Measurements from ENCODE around the gene DIP2B.

DIP2B gene

DNA sequence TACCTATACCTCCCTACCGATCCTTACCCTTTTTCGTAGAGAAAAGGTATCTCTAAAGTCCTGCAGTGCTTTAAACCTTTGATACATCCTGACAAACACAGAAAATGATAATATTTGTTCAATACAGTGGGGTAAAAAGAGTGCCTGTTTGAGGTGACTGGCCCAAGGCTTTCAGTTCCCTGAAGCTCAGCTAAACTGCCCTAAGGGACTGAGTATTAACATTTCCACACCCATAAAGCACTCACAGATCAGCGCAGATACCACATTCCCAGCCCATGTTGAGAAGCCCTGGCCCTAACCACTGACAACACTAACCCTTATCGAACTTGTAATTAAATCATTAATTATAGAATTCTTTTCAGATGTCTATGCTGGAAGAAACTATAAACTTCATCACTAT, 108.7 kb downstream of the DIP2B start:
- no peak for DNase-seq (ENCODE audit: low read depth)

DNA sequence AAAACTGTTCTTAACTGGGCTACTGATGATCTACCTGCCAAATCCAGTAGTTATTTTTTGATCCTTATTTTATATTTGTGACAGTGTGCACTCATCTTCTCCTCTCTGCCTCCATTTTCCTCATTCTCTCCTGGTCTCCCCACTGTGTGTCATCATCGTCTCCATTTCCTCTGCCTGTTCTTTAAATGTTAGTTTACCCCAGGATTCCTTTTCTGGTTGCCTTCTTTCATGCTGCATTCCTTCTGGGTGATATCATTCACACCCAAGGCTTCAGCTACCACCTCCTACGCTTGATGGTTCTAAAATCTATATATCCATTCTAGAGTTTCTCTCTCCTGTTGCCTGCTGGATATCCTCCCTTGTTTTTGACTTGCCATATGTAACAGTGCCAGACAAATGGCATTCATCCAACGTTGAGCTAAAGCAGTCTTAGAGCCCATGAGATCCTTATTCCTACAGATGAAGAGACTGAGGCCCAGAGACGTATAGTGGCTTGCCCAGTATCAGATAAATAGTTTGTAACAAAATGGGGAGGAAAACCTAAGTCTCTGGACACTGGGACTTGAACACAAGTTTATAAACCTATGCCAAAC, 109.5 kb downstream of the DIP2B start:
- no peak for DNase-seq (ENCODE audit: low read depth)

DNA sequence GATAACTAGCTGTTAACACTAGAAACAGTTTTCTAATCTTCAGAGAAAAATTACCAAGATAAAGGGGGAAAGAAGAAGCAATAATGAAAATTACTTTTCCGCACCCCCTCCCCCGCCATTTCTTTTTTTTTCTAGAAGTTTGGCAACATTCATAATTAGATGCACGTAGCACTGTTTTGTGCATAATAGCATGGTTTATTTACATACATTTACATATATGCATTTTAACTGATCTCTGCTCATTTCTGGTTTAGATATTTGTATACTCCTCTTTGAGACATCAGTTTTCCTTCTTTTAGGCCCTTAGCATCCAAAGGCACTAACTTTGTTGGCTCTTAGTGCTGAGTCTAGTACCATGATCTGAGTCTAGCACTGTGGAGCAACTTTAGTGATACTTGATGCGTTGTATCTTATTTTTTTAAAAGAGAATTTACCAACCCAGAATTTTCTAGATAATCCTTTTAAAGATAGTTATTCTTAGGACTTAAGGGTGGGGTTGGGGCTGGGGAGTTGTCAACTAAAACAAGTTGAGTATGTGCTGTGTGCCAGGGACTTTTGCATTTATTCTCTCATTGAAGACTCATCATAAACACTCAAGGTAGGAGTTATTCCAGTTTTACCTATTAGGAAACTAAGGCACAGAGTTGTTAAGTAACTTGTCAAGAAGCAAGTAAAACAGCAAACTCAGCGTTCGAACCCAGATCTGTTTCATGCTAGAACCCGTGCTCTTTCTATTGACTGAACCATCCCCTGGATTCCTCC, 110.5 kb downstream of the DIP2B start:
- DNase-seq (ENCODE audit: low read depth), result no peak

DNA sequence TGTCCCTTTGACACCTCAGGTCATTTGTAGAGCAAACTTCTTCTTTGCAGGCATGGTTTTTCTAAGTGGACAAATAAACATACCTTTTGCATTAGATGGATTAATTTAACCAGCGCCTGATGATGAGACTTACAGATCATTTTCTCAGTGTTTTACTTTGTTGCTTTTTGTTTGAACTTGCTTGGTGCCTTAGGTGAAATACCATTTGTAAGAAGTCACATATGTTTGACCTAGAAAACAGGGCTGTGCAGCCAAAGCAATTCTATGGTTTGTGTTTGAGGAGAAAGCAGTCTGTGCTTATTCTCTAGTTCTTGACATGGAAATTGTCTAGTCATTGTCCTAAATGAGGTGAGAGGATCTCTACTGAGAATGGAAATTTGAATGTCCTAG, 111.1 kb downstream of the DIP2B start:
- no peak for DNase-seq (ENCODE audit: low read depth)

DNA sequence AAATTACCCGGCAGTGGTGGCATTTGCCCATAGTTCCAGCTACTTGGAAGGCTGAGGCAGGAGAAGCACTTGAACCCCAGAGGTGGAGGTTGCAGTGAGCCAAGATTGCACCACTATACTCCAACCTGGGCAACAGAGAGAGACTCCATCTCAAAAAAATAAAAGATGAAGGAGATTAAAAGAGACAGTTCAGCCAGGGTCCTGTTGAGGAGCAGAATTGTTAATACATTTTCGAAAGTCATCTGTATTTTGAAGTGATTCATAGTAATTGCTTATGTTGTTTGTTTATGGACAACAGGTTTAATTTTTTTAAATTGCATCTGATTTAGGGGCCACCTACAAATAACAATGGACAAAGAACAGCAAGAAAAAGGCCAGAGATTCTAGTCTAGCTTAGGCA, 112.9 kb downstream of the DIP2B start:
- no peak for DNase-seq (ENCODE audit: low read depth)

DNA sequence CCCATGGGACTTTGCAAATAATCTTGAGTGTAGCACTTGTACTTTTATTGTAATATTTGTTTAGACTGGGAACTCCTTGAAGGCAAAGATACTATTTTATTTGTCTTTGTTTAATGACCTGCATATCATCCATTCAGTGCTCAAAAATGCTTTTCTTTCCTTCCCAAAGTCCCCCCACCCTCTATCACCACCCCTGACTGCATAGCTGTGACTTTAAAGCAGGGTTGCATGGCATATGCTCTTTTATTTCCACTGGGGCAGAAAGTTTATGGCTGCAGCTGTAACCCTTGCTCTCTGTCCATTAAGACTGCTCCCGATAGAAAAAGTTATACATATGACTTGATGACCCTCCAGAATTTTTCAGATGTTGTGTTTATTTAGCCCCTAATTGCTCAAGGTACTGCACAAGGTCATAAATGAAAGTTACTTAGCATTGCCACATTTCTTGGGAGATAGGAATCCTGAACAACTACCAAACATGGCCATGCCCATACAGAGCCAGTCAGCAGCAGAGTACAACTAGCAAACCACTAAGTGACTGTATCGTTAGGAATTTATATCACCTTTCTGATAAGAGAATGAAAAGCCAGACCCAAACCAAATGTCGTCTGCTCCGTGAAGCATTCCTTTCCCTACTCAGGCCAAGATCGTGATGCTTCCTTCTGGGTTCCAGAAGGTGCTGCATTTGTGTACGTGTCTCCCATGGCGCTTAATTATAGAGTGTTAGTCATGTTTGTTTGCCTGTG, 114.3 kb downstream of the DIP2B start:
- no peak for DNase-seq (ENCODE audit: low read depth)

DNA sequence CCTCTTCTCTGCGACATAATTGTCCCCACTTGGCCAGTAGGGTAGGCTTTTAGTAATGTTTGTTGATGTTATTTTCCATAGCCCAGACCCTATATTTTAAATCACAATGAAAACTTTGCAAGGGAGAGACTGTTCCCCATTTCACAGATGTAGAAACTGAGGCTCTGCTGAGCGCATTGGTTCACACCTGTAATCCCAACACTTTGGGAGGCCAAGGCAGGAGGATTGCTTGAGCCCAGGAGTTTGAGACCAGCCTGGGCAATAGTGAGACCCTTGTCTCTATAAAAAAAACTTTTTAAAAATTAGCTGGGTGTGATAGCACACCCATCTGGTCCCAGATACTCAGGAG, 114.8 kb downstream of the DIP2B start:
- no peak for DNase-seq (ENCODE audit: low read depth)

DNA sequence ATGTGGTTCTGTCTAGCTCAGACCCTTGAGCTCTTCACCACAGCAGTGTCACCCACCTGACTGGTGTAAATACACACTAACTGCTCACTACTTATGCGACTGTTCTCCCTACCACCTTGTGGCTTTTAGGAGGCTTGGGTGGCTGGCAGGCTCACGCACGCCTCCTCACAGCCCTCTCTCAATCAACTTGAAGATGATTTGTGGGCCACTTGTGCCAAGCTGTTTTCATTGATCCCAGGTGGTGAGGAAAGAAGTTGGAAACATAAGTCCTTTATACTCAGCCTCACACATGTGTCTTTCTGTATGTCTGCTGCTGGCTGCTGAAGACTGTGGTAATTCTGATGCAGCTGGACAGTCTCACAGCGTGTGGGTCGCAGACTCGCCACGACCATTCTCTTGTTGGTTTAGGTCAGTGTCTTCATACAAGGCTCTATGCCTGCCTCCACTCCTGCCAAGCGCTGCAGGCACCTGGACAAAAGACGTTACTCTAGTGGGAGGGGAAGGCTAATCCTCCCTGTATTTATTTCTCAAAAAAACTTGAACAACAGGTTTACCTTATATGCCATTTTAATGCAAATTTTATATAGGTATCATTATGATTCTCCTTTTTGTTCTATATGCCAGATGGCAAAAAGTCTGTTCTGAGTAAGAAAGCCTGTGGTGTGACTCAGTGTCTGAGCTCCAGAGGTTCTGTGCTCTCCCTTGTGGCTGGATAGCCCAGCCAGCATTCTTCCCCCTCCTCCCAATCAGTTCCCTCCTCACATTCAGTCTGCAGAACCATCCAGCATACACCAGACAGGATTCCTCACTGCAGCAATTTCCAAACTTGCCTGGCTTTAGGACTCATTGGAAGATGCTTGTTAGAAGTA, 115.6 kb downstream of the DIP2B start:
- DNase-seq (ENCODE audit: low read depth), result peak; percentile 23

DNA sequence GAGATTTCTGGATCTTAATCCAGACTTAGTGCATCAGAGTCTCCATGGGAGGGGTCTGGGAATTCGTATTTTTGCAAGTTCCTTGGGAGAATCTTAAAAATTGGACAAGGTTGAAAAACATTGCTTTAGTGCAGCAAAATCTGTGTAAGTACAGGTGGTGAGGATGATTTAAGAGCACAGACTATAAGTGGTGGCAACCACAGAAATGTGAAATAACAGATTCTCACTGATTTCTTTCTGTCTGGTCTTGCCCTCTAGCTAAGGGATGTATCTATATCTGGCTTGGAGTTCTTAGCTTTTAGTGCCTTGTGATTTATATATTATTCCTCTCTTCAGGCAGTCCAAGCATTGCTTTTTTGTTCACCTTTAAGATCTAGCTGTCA, 116.2 kb downstream of the DIP2B start:
- no peak for DNase-seq (ENCODE audit: low read depth)

DNA sequence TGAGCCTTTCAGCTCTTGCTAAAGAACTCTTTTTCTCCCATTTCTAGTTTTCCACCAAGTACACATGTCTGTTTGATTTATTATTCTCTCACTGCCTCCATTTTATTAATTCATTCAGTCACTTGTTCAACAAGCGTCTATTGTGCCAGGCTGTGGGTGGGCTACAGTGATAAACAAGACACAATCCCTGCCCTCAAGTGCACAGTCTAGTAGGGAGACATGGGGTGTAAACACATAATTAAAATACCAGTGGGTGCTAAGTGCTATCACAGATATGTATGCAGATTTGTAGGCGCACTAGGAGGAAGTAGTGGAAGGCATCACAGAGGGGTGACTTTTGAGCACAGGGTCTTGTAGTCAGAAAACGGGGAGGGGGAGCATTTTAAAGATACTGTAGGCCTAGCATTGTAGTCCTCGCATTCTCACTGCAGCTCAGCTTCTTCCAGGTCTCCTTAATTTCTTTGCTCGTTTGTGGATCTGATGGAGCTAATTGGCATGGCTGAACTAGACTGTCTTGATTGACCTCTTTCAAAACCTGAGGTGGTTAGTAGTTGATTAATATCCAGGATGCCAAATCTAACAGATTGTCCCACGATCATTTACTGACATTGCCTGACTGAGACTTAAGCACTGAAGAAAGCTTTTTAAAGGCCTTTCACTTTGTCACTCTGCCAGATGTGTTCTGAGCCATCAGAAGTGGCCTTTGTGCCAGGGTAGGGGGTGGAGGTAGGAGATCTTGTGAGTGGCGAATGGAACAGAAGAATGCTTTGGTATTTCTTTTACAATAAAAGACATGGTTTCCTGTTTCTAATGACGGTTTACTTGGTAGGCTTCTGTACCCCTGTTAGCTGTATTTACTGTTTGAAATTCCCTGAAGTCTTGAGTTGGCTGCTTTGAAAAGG, 116.9 kb downstream of the DIP2B start:
- no peak for DNase-seq (ENCODE audit: low read depth)

DNA sequence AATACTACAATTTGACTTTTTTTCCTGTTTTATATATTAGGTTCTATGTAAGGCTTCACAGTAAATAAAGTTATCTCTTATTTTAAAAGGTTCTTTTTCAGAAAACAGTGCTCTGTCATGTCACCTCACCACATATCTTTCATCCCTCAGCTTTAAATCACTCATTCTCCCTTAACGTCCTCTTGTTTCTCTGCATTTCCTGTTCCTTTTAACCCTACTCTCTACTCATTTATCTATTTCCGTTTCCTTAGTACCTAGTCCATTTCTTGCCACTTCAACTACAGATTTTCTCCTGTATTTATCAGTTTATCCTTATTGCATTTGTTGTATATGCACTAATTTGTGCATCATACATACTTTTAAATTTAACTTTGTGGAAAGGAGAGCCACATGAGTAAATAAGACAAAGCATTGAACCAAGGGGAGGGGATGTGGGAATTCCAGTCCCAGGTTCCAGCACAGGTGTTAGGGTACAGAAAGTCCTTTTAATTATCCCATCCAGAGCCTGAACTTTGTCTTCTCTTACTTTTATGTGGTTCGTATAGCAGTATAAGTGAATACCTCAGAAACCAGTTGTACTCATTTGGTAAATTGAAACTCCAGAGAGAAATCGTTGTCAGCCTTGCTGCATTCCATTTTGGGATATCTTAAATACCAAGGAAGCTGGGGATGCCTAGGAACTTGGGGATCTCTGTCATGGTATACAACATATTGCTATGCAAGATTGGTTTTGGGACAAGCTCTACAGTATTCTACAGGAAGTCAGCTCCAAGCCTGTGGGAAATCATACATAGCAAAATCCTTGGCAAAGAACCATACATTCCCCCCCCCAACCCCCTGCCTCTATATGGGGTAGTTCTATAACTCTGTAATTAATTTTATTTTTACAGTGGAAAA, 120.5 kb downstream of the DIP2B start:
- no peak for DNase-seq (ENCODE audit: low read depth)

DNA sequence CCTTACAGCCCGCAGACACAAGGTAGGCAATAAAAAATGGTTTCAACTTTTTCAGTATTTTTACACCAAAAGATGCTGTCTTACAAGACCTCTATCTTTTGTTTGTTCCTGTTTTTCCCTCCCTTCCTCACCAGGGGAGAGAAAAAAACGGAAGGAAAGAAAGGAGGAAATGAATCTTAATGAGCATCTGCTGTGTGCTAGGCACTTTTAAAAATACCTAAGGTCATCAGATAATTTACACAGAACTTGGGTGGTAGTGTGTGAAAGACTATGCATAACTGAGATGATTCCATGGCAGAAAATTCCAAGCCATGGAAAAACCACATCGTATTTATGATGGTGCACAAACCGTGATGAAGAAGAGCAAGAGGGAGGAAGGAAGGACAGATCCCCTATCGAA, 121.2 kb downstream of the DIP2B start:
- no peak for DNase-seq (ENCODE audit: low read depth)

DNA sequence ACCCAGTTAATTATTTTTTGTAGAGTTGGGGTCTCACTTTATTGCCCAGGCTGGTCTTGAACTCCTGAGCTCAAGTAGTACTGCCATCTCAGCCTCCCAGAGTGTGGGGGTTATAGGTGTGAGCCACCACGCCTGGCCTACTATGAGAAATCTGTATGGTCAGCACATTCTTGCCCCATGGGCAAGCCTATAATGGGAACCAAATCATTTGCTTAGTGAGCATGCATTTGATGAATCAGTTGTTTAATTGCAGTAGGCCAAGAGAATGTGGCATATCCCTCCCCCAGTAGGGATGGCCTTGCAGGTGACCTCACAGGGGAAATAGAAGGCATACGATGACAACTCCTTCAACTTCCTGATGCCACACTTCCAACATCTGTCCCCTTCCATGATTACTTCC, 122.7 kb downstream of the DIP2B start:
- no peak for DNase-seq (ENCODE audit: low read depth)

DNA sequence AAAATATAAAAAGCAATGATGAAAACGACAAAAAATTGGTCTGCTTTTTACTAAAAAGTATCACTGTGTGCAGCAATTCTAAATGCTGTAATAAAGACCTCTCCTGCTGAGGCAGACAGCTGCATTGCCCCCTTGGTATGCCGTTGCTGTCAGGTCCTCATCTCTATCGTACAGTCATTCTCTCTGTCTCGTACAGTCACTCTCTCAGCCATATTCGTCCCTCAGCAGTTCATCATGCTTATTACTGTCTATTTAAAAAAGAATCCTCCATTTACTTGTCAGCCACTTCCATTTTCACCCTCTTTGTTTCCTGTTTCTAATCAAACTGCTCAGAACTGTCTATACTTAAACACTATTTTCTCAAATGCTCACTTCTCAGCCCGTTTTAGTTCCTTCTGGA, 123.6 kb downstream of the DIP2B start:
- no peak for DNase-seq (ENCODE audit: low read depth)

DNA sequence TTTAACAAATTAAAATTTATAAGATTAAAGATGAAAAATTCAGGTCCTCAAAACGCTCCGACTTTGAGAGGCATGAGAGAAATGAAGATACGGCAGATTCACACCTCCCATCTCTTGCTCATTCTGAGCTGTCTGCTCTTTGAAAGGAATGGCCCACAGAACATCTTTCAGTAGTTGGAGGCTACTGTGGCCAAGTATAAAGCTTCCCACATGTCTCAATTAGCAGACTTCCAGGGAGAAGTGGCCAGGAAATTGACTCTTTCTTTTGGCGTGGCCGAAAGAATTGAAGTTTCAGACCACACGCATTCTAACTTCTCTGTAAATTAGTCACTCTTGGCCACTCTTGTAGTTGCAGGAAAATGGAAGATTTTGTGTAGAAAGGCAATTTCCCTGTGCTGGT, 129.2 kb downstream of the DIP2B start:
- no peak for DNase-seq (ENCODE audit: low read depth)

DNA sequence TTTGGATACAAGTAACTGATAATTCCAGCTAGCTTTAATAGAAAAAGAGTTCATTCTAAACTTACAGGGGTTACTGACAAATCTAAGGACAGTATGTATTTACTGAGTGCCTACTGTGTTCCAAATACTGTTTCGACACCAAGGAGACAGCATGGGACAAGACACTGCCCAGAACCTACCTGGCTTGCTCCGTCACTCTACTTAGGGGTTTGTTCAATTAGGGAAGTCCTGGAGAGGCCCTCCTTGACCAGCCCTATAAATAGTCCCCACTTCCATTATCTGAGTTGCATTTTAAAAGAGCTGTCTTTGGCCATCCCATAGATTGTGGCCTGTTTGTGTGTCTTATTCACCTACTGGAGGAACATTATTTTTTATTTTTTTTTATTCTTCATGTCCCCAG, 129.6 kb downstream of the DIP2B start:
- no peak for DNase-seq (ENCODE audit: low read depth)

DNA sequence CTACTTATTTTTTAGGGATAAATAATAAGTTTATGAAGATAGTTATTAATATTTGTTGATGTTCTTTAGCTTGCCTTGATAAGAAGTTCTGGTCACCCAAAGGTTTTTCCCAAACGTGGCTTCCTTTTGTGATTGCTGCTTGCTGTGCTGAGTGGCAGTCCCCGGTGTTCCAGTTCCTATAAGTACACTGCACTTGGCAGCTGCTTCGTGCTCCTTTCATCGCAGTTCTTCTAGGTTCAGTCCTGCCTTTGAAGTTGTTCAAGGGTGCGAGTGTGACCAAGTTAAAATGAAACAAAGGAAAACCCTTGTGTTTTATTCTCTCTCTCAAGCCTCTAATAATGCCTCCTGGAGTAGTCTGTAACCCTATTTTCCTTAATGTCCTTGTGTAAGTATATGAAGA, 130.6 kb downstream of the DIP2B start:
- no peak for DNase-seq (ENCODE audit: low read depth)

DNA sequence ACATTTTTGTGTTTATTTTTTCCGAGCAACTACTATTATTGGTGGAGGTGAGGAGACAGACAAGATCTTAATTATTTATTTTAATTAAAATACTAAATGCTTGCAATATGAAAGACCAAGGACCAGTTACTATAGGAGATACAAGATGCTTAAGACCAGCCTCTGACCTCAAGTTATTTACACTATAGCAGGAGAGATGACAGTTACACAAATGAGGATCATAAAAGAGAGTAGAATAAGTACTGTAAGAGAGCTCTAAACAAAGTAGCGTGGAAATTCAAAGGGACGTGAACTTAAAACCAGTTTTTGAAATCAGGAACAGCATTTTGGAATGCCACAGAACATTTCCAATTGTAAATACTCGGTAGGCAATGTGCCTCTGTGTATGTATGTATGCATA, 131.1 kb downstream of the DIP2B start:
- no peak for DNase-seq (ENCODE audit: low read depth)

DNA sequence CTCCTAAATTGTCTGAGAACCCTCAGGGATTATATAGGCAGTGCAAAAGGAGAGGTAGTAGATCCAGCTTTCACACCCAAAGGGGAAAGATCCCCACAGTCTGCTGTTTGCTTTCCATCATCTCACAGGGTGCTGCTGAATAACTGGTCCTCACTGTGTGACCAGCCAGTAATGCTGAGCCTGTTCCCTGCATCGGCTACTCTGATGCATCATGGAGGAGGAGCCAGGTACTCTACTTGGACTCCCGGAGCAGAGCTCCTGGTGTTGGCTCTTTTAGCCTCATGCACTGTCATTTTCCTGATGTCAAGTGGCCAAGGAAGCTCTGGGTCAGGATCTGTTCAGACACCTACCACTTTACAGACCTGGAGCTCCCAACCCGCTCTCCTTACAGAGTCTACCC, 131.7 kb downstream of the DIP2B start:
- no peak for DNase-seq (ENCODE audit: low read depth)

DNA sequence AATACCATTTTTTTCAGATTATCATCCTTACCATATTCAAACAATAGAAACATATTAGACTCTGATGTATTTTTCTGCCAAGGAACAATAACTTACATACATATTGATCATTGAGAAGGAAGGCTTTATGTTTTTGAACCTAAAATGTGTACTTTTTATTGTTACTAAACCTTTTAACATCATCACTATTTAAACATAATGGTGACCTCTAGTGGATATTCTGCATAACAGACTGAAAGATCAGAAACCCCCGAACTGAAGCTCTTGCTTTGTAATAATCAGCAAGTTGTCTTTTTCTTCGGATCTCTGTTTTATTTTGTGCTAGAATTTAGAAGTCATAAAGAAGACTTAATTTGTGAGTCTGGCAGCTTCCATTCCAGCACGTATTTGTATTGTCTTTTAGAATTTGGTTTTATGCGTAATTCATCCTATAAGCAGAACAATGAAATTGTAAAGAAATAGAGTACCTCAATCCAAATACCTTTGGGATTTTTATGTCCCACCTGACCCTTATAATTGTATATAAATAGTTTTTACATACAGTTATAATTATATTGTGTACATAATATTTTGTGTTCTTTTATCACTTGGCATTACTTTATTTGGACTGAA, 133.2 kb downstream of the DIP2B start:
- DNase-seq (ENCODE audit: low read depth), result no peak
